H1 (cell line): ENCODE data around the gene HIPK2. TPM values are rescaled to one million over a fixed set of nuclear protein-coding genes. Genes with fewer than 3 reads are reported as not detected.

Source experiments
- ATF3 ChIP-seq: IDR thresholded peaks from 2 replicates; pipeline ENCODE4 v1.6.1; 2011; ENCODE audit warnings: low read depth, mild to moderate bottlenecking, low read length; ENCODE audit not compliant: insufficient read depth
- TBP ChIP-seq: IDR thresholded peaks from 2 replicates; pipeline ENCODE4 v1.6.1; 2011; ENCODE audit warnings: low read depth, low read length, improper control_type of control experiment
- polyA plus RNA-seq, 7 experiments: library from polyadenylated mRNA; depleted of rRNA in 3 of 7; stranded (reverse) in 5 of 7; unstranded in 2 of 7; fragments of >200 nt in 5 of 7; fragments of 200-250 nt in 2 of 7; gene quantifications; 1 replicate in 5 of 7; 2 replicates in 1 of 7; 4 replicates in 1 of 7; pipeline versions ENCODE4 v1.2.1 to v1.2.3, GENCODE V29; 2011 to 2013; ENCODE audit warnings: missing spikeins in 2 of 7, mixed read lengths in 2 of 7
- total RNA-seq: library from RNA; stranded (reverse); fragmentation: NEBNext Ultra II Directional; extraction: Animal tissue kit (Norgen Biotek cat#: 25700); gene quantifications from 2 replicates; pipeline ENCODE4 v1.2.1, GENCODE V29; 2021

HIPK2 gene
- total and polyA plus RNA-seq, 2 of the 8 experiments (the other 6 are each of a cell fraction or from before 2014, with no cell fraction given), result 8.3 to 24.3 TPM

GRCh38 chr7:139559364-139560105, 218.3 kb downstream of the HIPK2 start (continued):
- TF ChIP-seq TBP, result no peak
- TF ChIP-seq ATF3, result no peak
